K562 (cell line): Measurements from ENCODE around the gene SCML2. TPM values are rescaled to one million over a fixed set of nuclear protein-coding genes. Genes with fewer than 3 reads are reported as not detected.

Source experiments
- ATAC-seq: fragments of 200-7000 bp; cut with Tn5 transposase; 3 replicates; pipeline ENCODE4 v1.9.1; 2020; ENCODE audit warnings: moderate library complexity
- BruUV-seq: library from RNA; stranded (reverse); fragments of 400-500 nt; replicated peaks from 2 replicates; lab custom pipeline; 2021; lab: Mats Ljungman, UMichigan
- CTCF ChIA-PET: fragments of 300-600 bp; formaldehyde crosslinking; extraction: SDS; loops from one replicate; lab custom pipeline; 2021; ENCODE audit warnings: low intra/inter-chr PET ratio; lab: Yijun Ruan, JAX
- POLR2A ChIA-PET: fragments of 300-600, 350-650 bp; sonication (Branson Sonifier 250); formaldehyde crosslinking; extraction: SDS; loops from one replicate; lab custom pipeline; 2021; ENCODE audit warnings: antibody characterized with exemption, inconsistent platforms; lab: Yijun Ruan, JAX
- DNase-seq, 4 experiments: peaks; one replicate each; pipeline versions ENCODE4 v3.0.0 to v3.0.0-alpha.2; 2011 to 2018; ENCODE audit warnings: low spot score in 3 of 4, mixed read lengths in 3 of 4; ENCODE audit errors: extremely low read depth in 1 of 4
- FAIRE-seq: peaks from 2 replicates; lab custom pipeline; 2011; peaks lifted over from hg19 to GRCh38; lab: Jason Lieb, UNC
- H2AFZ ChIP-seq: 2 replicates; pipeline ENCODE4 v1.6.0; 2011; ENCODE audit warnings: low read depth, low read length, control low read depth, inconsistent platforms
- H3K27ac ChIP-seq: fragments of 200-600 bp; 3 replicates; pipeline ENCODE4 v1.8.0; 2011; ENCODE audit warnings: low read depth, mild to moderate bottlenecking, control low read depth, inconsistent platforms, low read length, moderate library complexity, mixed read lengths; ENCODE audit errors: extremely low read depth
- H3K27me3 ChIP-seq, 2 experiments: fragments of 300-600 bp in 1 of 2; 2 replicates in 1 of 2; 3 replicates in 1 of 2; pipeline versions ENCODE4 v1.6.0 to v1.8.0; 2011; ENCODE audit warnings: inconsistent platforms in 2 of 2, low read length in 2 of 2, mild to moderate bottlenecking in 1 of 2, mixed read lengths in 1 of 2, moderate library complexity in 1 of 2; ENCODE audit not compliant: control insufficient read depth in 2 of 2, insufficient read depth in 2 of 2
- H3K36me3 ChIP-seq: fragments of 300-600 bp; 3 replicates; pipeline ENCODE4 v1.8.0; 2011; ENCODE audit warnings: mild to moderate bottlenecking, low read length, inconsistent platforms; ENCODE audit not compliant: control insufficient read depth, insufficient read depth
- H3K4me1 ChIP-seq, 2 experiments: fragments of 200-600 bp in 1 of 2; replicated peaks in 1 of 2; 2 replicates in 1 of 2; 3 replicates in 1 of 2; pipeline versions ENCODE4 v1.5.1 to v1.8.0; 2011; ENCODE audit warnings: inconsistent platforms in 2 of 2, low read length in 2 of 2, mild to moderate bottlenecking in 1 of 2, mixed read lengths in 1 of 2, moderate library complexity in 1 of 2; ENCODE audit not compliant: control insufficient read depth in 2 of 2, insufficient read depth in 2 of 2
- H3K4me2 ChIP-seq: 2 replicates; pipeline ENCODE4 v1.6.1; 2011; ENCODE audit warnings: low read length, control low read depth, inconsistent platforms, mixed read lengths; ENCODE audit not compliant: insufficient read depth
- H3K4me3 ChIP-seq: fragments of 200-600 bp; sonication (generic), shearing (Covaris generic); 2 replicates; pipeline ENCODE4 v1.5.1; 2016; ENCODE audit warnings: control low read depth, inconsistent platforms
- H3K79me2 ChIP-seq: fragments of 200-600 bp; 3 replicates; pipeline ENCODE4 v1.8.0; 2011; ENCODE audit warnings: low read length, inconsistent platforms; ENCODE audit not compliant: control insufficient read depth, insufficient read depth
- H3K9ac ChIP-seq, 2 experiments: 2 replicates each; pipeline versions ENCODE4 v1.6.0 to v1.6.1; 2011; ENCODE audit warnings: low read depth in 2 of 2, low read length in 2 of 2, control low read depth in 1 of 2, inconsistent platforms in 1 of 2, mild to moderate bottlenecking in 1 of 2, mixed read lengths in 1 of 2; ENCODE audit not compliant: insufficient read depth in 1 of 2
- H3K9me1 ChIP-seq: one replicate; pipeline ENCODE4 v1.6.0; 2011; ENCODE audit warnings: inconsistent platforms, mild to moderate bottlenecking, low read length, moderate library complexity; ENCODE audit not compliant: control insufficient read depth, insufficient read depth
- H3K9me3 ChIP-seq: replicated peaks from 2 replicates; pipeline ENCODE4 v1.5.1; 2011; ENCODE audit warnings: low read depth, low read length, inconsistent platforms; ENCODE audit not compliant: control insufficient read depth, insufficient read depth
- H4K20me1 ChIP-seq: replicated peaks from 2 replicates; pipeline ENCODE4 v1.6.1; 2011; ENCODE audit warnings: low read length, inconsistent platforms, mixed read lengths; ENCODE audit not compliant: control insufficient read depth, insufficient read depth
- ATF4 ChIP-seq: fragments of 450-650 bp; formaldehyde crosslinking; IDR thresholded peaks from 2 replicates; pipeline ENCODE4 v1.4.0; 2022; ENCODE audit warnings: mild to moderate bottlenecking, moderate library complexity
- CTBP1 ChIP-seq: fragments of 450-650 bp; IDR thresholded peaks from 2 replicates; pipeline ENCODE4 v1.6.1; 2016; ENCODE audit warnings: borderline replicate concordance
- ETV1 ChIP-seq: fragments of 450-650 bp; conservative IDR thresholded peaks from 2 replicates; pipeline ENCODE4 v1.6.1; 2016; ENCODE audit warnings: missing genetic modification characterization, control low read depth, low read depth, missing compliant biosample characterization
- KLF13 ChIP-seq: fragments of 450-650 bp; IDR thresholded peaks from 2 replicates; pipeline ENCODE4 v1.6.1; 2016; ENCODE audit warnings: missing genetic modification characterization, low read depth, mild to moderate bottlenecking, missing compliant biosample characterization, moderate library complexity, borderline replicate concordance
- TCF7L2 ChIP-seq: fragments of 150-350 bp; IDR thresholded peaks from 2 replicates; pipeline ENCODE4 v1.6.1; 2016; ENCODE audit warnings: low read depth, mild to moderate bottlenecking, low read length, moderate library complexity
- ZNF146 ChIP-seq: IDR thresholded peaks from one replicate; pipeline ENCODE4 v1.6.1; 2018; ENCODE audit warnings: missing compliant biosample characterization; ENCODE audit not compliant: unreplicated experiment
- ZNF174 ChIP-seq: fragments of 250-450 bp; sonication (Bioruptor Pico); IDR thresholded peaks from 2 replicates; pipeline ENCODE4 v1.4.0; 2020; ENCODE audit warnings: mild to moderate bottlenecking
- ZNF316 ChIP-seq: fragments of 450-650 bp; IDR thresholded peaks from 2 replicates; pipeline ENCODE4 v1.6.1; 2016
- ZNF644 ChIP-seq: fragments of 200-800 bp; sonication (Bioruptor generic); IDR thresholded peaks from 2 replicates; pipeline ENCODE4 v1.6.1; 2016; ENCODE audit warnings: low read depth, missing genetic modification characterization, missing compliant biosample characterization
- WGBS: fragments of 100-300 bp; shearing (Covaris generic); methylation state at CpG from one replicate; pipeline ENCODE4 v1.1.6; 2016; ENCODE audit warnings: low coverage, mixed read lengths; ENCODE audit not compliant: insufficient coverage; ENCODE audit errors: missing lambda C conversion rate; 5-methylcytosine and 5-hydroxymethylcytosine counted together
- in situ Hi-C: fragments of 300-500 bp; cut with MboI; formaldehyde crosslinking; loops from 4 replicates; pipeline ENCODE4 v1.15.0; 2018; ENCODE audit warnings: inconsistent platforms, mixed read lengths
- intact Hi-C: fragments of 100-400 bp; cut with micrococcal nuclease; formaldehyde crosslinking; loops from 2 replicates; pipeline ENCODE4 v1.14.2; 2022
- polyA plus RNA-seq, 8 experiments: library from polyadenylated mRNA; depleted of rRNA in 4 of 8; stranded (reverse) in 5 of 8; unstranded in 3 of 8; fragments of >200 nt; fragmentation: Nextera tagmentation in 2 of 8; fragmentation: Illumina TruSeq in 1 of 8; extraction: Ambion mirVana in 2 of 8; extraction: Trizol in 1 of 8; gene quantifications; 2 replicates each; pipeline versions ENCODE4 v1.2.1 to v1.2.3, GENCODE V29; 2011 to 2014; ENCODE audit warnings: inconsistent platforms in 1 of 8, missing spikeins in 1 of 8
- total RNA-seq, 7 experiments: library from RNA; depleted of rRNA in 6 of 7; stranded (reverse); fragments of >200 nt in 6 of 7; fragmentation: Illumina TruSeq in 2 of 7; extraction: Trizol in 2 of 7; gene quantifications; 2 replicates each; pipeline versions ENCODE4 v1.2.1 to v1.2.3, GENCODE V29; 2011 to 2021; ENCODE audit warnings: low replicate concordance in 1 of 7
- TF ChIP-seq, protein P1 (sequence below): fragments of 450-650 bp; IDR thresholded peaks from 2 replicates; pipeline ENCODE4 v1.6.1; 2016; ENCODE audit warnings: mild to moderate bottlenecking, moderate library complexity

SCML2 gene
- total and polyA plus RNA-seq, 9 of the 15 experiments (the other 6 are each of a cell fraction or from before 2014, with no cell fraction given), result 15.1 to 30.8 (median 22.9) TPM

DNA sequence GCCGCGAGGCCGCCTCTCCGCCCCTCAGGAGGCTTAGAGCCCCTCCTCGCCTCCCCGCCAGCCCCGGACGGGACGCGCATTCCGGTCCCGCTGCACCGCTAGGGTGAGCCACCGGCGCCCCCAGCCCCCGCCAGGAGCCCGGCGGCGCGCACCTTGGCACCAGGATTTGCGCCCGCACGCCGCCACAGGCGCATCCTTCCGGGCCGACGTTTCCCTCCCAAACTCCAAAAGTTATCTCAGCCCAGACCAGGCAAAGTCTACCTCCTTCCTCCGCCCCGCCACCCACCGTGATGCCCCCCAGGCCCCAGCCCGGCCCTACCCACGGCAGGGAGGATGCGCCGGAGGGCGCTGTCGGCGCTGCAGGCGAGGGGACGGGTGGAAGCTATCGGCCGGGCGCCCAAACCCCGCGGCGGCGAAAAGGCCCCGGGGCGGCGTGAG lies 538 bp downstream of the SCML2 start:
- CTCF ChIA-PET, result interaction anchor here (0.5 kb wide), 1 partner anchor 42 kb away, joined by 6 read pairs; no protein-coding TSS in a partner anchor
- peak overlapping the region; percentile 98 for H2AFZ ChIP-seq
- TF ChIP-seq KLF13 (tag) (no peak), ZNF644 (tag) (no peak), ATF4 (CRISPR knock-in tag) (no peak), ZNF174 (no peak), ZNF146 (CRISPR knock-in tag) (no peak), ZNF316 (peak; percentile 13; the same call in 1 of the 2 replicates), CTBP1 (0 out of 2 replicates have a peak, but pooled peaks have one; percentile 30), ETV1 (tag) (no peak), TCF7L2 (no peak)
- TF ChIP-seq, protein P1, sequence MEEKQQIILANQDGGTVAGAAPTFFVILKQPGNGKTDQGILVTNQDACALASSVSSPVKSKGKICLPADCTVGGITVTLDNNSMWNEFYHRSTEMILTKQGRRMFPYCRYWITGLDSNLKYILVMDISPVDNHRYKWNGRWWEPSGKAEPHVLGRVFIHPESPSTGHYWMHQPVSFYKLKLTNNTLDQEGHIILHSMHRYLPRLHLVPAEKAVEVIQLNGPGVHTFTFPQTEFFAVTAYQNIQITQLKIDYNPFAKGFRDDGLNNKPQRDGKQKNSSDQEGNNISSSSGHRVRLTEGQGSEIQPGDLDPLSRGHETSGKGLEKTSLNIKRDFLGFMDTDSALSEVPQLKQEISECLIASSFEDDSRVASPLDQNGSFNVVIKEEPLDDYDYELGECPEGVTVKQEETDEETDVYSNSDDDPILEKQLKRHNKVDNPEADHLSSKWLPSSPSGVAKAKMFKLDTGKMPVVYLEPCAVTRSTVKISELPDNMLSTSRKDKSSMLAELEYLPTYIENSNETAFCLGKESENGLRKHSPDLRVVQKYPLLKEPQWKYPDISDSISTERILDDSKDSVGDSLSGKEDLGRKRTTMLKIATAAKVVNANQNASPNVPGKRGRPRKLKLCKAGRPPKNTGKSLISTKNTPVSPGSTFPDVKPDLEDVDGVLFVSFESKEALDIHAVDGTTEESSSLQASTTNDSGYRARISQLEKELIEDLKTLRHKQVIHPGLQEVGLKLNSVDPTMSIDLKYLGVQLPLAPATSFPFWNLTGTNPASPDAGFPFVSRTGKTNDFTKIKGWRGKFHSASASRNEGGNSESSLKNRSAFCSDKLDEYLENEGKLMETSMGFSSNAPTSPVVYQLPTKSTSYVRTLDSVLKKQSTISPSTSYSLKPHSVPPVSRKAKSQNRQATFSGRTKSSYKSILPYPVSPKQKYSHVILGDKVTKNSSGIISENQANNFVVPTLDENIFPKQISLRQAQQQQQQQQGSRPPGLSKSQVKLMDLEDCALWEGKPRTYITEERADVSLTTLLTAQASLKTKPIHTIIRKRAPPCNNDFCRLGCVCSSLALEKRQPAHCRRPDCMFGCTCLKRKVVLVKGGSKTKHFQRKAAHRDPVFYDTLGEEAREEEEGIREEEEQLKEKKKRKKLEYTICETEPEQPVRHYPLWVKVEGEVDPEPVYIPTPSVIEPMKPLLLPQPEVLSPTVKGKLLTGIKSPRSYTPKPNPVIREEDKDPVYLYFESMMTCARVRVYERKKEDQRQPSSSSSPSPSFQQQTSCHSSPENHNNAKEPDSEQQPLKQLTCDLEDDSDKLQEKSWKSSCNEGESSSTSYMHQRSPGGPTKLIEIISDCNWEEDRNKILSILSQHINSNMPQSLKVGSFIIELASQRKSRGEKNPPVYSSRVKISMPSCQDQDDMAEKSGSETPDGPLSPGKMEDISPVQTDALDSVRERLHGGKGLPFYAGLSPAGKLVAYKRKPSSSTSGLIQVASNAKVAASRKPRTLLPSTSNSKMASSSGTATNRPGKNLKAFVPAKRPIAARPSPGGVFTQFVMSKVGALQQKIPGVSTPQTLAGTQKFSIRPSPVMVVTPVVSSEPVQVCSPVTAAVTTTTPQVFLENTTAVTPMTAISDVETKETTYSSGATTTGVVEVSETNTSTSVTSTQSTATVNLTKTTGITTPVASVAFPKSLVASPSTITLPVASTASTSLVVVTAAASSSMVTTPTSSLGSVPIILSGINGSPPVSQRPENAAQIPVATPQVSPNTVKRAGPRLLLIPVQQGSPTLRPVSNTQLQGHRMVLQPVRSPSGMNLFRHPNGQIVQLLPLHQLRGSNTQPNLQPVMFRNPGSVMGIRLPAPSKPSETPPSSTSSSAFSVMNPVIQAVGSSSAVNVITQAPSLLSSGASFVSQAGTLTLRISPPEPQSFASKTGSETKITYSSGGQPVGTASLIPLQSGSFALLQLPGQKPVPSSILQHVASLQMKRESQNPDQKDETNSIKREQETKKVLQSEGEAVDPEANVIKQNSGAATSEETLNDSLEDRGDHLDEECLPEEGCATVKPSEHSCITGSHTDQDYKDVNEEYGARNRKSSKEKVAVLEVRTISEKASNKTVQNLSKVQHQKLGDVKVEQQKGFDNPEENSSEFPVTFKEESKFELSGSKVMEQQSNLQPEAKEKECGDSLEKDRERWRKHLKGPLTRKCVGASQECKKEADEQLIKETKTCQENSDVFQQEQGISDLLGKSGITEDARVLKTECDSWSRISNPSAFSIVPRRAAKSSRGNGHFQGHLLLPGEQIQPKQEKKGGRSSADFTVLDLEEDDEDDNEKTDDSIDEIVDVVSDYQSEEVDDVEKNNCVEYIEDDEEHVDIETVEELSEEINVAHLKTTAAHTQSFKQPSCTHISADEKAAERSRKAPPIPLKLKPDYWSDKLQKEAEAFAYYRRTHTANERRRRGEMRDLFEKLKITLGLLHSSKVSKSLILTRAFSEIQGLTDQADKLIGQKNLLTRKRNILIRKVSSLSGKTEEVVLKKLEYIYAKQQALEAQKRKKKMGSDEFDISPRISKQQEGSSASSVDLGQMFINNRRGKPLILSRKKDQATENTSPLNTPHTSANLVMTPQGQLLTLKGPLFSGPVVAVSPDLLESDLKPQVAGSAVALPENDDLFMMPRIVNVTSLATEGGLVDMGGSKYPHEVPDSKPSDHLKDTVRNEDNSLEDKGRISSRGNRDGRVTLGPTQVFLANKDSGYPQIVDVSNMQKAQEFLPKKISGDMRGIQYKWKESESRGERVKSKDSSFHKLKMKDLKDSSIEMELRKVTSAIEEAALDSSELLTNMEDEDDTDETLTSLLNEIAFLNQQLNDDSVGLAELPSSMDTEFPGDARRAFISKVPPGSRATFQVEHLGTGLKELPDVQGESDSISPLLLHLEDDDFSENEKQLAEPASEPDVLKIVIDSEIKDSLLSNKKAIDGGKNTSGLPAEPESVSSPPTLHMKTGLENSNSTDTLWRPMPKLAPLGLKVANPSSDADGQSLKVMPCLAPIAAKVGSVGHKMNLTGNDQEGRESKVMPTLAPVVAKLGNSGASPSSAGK, result peak; percentile 48; the same call in 1 of the 2 replicates

More for the DNA sequence above, 538 bp downstream of the SCML2 start:
- H3K79me2 ChIP-seq, result peaks cover 49% of the 10 kb centered on the region
- peak; percentile 91 for ATAC-seq
- intact Hi-C loops, result no loop called here
- peaks cover 10 to 17% of the 10 kb centered on the region in 2 experiments; a peak in 4 of 5 replicates for H3K4me1 ChIP-seq
- peak overlapping the region; percentile 62 to 92 for H3K9ac ChIP-seq
- peaks cover 2% of the 10 kb centered on the region for H3K9me1 ChIP-seq
- H3K4me3 ChIP-seq, result peak overlapping the region; percentile 62
- BruUV-seq, result no TSS peak
- POLR2A ChIA-PET, result interaction anchor here (0.6 to 0.9 kb wide), 3 partner anchors 8 to 386 kb away, joined by 3 read pairs; no protein-coding TSS in a partner anchor
- WGBS, result 0% methylated on average over 18 of the region's 50 CpGs
- no peaks in the 10 kb centered on the region for H3K9me3 ChIP-seq
- peak overlapping the region; percentile 87 for H3K4me2 ChIP-seq
- in situ Hi-C loops, result no loop called here
- peak overlapping the region; percentile 77 for H3K27ac ChIP-seq
- peaks cover 9% of the 10 kb centered on the region; the same call in 1 of the 2 replicates for H4K20me1 ChIP-seq
- no peak for FAIRE-seq
- DNase-seq, result peak; percentile 39 to 52 (median 47)
- H3K36me3 ChIP-seq, result no peaks in the 10 kb centered on the region
- H3K27me3 ChIP-seq, result no peaks in the 10 kb centered on the region
